Cortex of kidney (tissue), 1 donor: ENCODE measurements around the gene CADPS.

ENCODE experiments used
- DNase-seq: peaks from one replicate; lab custom pipeline; 2025; lab: John Stamatoyannopoulos, UW

Gene CADPS

GRCh38 chr3:62812631-62813030, 62.6 kb downstream of the CADPS start:
- DNase-seq, result no peak

- DNase-seq, result no peak
These were observed 64.1 kb downstream of the CADPS start for GRCh38 chr3:62811119-62811518.

- DNase-seq, result no peak
These were observed 65.8 kb downstream of the CADPS start for GRCh38 chr3:62809369-62809768.

- no peak for DNase-seq
These were observed 69.5 kb downstream of the CADPS start for GRCh38 chr3:62805580-62806277.

- DNase-seq, result no peak
These were observed 70.1 kb downstream of the CADPS start for GRCh38 chr3:62805106-62805505.

GRCh38 chr3:62803276-62803675, 71.9 kb downstream of the CADPS start:
- DNase-seq, result no peak

GRCh38 chr3:62798000-62798399, 77.2 kb downstream of the CADPS start:
- no peak for DNase-seq

GRCh38 chr3:62797132-62797531, 78.1 kb downstream of the CADPS start:
- no peak for DNase-seq

GRCh38 chr3:62795978-62796657, 79.1 kb downstream of the CADPS start:
- no peak for DNase-seq

GRCh38 chr3:62793946-62794345, 81.3 kb downstream of the CADPS start:
- no peak for DNase-seq

GRCh38 chr3:62785384-62785783, 89.8 kb downstream of the CADPS start:
- DNase-seq, result no peak

GRCh38 chr3:62781121-62781520, 94.1 kb downstream of the CADPS start:
- no peak for DNase-seq

GRCh38 chr3:62777674-62778073, 97.5 kb downstream of the CADPS start:
- DNase-seq, result no peak

- no peak for DNase-seq
These were observed 98.1 kb downstream of the CADPS start for GRCh38 chr3:62777130-62777529.

- no peak for DNase-seq
These were observed 101.0 kb downstream of the CADPS start for GRCh38 chr3:62774221-62774620.

- no peak for DNase-seq
These were observed 103.7 kb downstream of the CADPS start for GRCh38 chr3:62771331-62772072.

- DNase-seq, result no peak
These were observed 106.3 kb downstream of the CADPS start for GRCh38 chr3:62768896-62769295.

- no peak for DNase-seq
These were observed 113.5 kb downstream of the CADPS start for GRCh38 chr3:62761711-62762110.

GRCh38 chr3:62761311-62761710, 113.9 kb downstream of the CADPS start:
- DNase-seq, result no peak

GRCh38 chr3:62758296-62759066, 116.7 kb downstream of the CADPS start:
- no peak for DNase-seq

- no peak for DNase-seq
These were observed 118.2 kb downstream of the CADPS start for GRCh38 chr3:62757045-62757444.

- DNase-seq, result no peak
These were observed 119.9 kb downstream of the CADPS start for GRCh38 chr3:62755285-62755684.
